Breast epithelium (tissue), 3 donors: ENCODE results near the gene CLK2.

ENCODE experiments used
- POLR2A ChIP-seq: fragments of 450-650 bp; IDR thresholded peaks from one replicate; pipeline ENCODE4 v1.6.1; 2016; ENCODE audit warnings: antibody characterized with exemption, mild to moderate bottlenecking, moderate library complexity
- POLR2AphosphoS5 ChIP-seq, 3 donors: sonication (generic); formaldehyde crosslinking; IDR thresholded peaks; one replicate each; pipeline ENCODE4 v1.6.1; 2017; ENCODE audit warnings: antibody characterized with exemption in 3 of 3
- TF ChIP-seq, protein P1 (sequence below), 3 donors: fragments of 450-650 bp; IDR thresholded peaks; one replicate each; pipeline ENCODE4 v1.5.1; 2016 to 2017; ENCODE audit warnings: antibody characterized with exemption in 3 of 3, mild to moderate bottlenecking in 3 of 3, moderate library complexity in 3 of 3

GRCh38 chr1:155273343-155274245, at the start of gene CLK2:
- TF ChIP-seq, protein P1, sequence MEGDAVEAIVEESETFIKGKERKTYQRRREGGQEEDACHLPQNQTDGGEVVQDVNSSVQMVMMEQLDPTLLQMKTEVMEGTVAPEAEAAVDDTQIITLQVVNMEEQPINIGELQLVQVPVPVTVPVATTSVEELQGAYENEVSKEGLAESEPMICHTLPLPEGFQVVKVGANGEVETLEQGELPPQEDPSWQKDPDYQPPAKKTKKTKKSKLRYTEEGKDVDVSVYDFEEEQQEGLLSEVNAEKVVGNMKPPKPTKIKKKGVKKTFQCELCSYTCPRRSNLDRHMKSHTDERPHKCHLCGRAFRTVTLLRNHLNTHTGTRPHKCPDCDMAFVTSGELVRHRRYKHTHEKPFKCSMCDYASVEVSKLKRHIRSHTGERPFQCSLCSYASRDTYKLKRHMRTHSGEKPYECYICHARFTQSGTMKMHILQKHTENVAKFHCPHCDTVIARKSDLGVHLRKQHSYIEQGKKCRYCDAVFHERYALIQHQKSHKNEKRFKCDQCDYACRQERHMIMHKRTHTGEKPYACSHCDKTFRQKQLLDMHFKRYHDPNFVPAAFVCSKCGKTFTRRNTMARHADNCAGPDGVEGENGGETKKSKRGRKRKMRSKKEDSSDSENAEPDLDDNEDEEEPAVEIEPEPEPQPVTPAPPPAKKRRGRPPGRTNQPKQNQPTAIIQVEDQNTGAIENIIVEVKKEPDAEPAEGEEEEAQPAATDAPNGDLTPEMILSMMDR (IDR thresholded peaks at IDR 0.05), result no peak
- peak; percentile 73 for TF ChIP-seq POLR2A
- TF ChIP-seq POLR2AphosphoS5 (IDR thresholded peaks at IDR 0.05), result peak; percentile 88 to 96 (median 93)
